HG02642 (cell line): ENCODE results near the gene PCNX4.
"Not testable (repeated sequence)": the region's sequence is repeated elsewhere in the genome, so short reads cannot be mapped to it uniquely, and the experiment has no call there.

Source experiments
- ATAC-seq: cut with Tn5 transposase; IDR thresholded peaks from one replicate; pipeline ENCODE4 v1.9.1; 2021; ENCODE audit warnings: mild to moderate bottlenecking; ENCODE audit not compliant: unreplicated experiment, poor library complexity

PCNX4 gene

DNA sequence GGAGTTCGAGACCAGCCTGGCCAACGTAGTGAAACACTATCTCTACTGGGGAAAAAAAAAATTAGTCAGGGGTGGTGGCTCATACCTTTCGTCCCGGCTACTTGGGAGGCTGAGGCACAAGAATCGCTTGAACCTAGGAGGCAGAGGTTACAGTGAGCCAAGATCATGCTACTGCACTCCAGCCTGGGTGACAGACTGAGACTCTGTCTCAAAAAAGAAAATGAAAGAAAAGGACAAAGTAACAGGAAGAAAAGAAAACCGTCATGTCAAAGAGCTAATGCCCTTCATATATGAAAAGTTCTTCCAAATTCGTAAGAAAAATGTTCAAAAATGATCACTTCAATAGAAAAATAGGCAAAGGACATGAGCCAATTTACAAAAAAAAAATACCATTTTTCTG is 8.1 kb downstream of the PCNX4 start:
- not testable (repeated sequence) for ATAC-seq

DNA sequence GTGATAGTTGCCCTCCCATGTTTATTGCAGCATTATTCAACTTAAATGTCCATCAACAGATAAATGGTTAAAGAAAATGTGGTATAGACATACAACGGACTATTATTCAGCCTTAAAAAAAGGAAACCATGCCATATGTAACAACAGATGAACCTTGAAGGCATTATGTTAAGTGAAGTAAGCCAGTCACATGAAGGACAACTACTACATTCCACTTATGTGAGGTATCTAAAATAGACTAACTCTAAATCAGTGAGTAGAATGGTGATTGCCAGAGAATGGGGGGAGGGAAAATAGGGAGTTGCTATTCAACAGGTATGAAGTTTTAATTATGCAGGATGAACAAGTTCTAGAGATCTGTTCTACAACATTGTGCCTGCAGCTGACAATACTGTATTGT is 10.1 kb downstream of the PCNX4 start:
- no peak for ATAC-seq

- ATAC-seq: no peak
Observed at GRCh38 chr14:60102389-60102788, 10.7 kb downstream of the PCNX4 start.

DNA sequence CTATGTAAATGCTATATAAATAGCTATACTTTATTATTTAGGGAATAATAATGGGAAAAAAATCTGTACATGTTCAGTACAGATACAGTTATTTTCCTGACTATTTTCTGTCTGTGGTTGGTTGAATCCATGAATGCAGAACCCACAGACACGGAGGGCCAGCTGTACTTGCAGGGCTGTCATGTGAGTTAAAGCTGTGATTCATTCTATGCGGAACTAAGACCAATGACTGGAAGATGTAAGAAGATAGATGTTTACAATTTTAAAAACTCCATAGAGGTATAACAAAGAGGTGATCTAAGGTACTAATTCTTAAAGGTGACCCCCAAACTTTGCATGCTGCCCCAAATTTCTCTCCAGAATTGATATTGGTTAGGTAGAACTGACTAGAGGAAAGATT is 14.6 kb downstream of the PCNX4 start:
- ATAC-seq: no peak

GRCh38 chr14:60107477-60107876 is 15.8 kb downstream of the PCNX4 start:
- no peak for ATAC-seq

- no peak for ATAC-seq
Observed at GRCh38 chr14:60111732-60112131, 20.0 kb downstream of the PCNX4 start.

DNA sequence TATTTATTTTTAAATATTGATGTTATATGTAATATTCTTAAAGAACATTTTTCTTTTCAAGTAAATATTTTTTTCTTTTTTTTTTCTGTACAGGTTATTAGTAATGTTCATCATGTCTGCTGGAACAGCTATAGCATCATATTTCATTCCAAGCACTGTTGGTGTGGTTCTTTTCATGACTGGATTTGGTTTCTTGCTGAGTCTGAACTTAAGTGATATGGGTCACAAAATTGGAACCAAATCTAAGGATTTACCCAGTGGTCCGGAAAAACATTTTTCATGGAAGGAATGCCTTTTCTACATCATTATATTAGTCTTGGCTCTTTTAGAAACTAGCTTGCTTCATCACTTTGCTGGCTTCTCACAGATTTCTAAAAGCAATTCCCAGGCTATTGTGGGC is 23.2 kb downstream of the PCNX4 start:
- no peak for ATAC-seq

DNA sequence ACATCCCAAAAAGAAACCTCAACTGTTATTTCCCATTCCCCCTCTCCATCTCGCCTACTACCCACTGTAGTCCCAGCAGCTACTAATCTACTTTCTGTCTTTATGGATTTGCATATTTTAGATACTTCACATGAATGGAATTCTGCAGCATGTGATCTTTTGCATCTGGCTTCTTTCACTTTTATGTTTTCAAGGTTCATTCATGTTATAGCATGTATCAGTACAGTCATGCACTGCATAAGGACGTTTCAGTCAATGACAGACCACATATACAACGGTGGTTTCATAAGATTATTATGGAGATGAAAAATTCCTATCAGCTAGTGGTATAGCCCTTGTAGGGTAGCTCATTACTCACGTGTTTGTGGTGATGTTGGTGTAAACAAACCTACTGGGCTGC is 24.5 kb downstream of the PCNX4 start:
- ATAC-seq: no peak

DNA sequence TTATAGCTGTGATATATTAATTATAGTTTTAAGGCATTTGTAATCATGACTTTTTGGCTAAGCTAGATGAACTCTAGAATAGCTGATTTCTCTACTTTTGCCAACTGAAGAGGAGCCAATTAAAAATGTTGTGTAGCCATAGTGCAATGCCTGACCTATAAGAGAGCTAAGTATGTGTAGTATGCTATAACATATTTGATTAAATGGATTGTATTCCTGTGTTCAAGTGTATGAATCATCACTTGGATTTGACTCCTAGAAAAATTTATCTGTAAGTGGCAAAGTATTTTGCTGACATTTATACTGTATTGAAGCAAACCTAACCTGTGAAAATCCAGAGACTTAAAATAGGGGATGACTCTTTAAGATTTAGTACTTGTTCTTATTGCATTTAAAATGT is 34.2 kb downstream of the PCNX4 start:
- no peak for ATAC-seq

DNA sequence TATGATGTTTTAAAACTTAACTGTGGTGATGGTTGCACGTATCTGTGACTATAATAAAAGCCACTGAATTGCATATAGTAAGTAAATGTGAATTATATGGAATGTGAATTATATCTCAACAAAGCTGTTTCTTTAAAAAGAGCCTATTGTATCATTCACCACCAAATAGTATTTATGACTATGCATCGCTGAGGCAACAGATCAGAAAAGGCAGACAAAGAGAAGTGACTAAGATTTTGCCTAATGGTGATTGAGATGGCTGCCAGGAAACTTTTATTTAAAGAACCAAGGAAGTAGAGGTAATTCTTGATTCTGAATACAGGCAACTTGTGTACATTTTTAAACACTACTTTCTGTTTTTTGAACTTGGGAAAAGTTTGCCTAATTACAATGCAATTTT is 41.8 kb downstream of the PCNX4 start:
- ATAC-seq: no peak

- no peak for ATAC-seq
Observed at GRCh38 chr14:60134702-60135101, 43.0 kb downstream of the PCNX4 start.

- ATAC-seq: peak; percentile 90
Observed at GRCh38 chr14:60151715-60152114, 60.0 kb downstream of the PCNX4 start.

- ATAC-seq: no peak
Observed at GRCh38 chr14:60153991-60154390, 62.3 kb downstream of the PCNX4 start.

- ATAC-seq: no peak
Observed at GRCh38 chr14:60154671-60155070, 62.9 kb downstream of the PCNX4 start.

- no peak for ATAC-seq
Observed at GRCh38 chr14:60160422-60160821, 68.7 kb downstream of the PCNX4 start.

DNA sequence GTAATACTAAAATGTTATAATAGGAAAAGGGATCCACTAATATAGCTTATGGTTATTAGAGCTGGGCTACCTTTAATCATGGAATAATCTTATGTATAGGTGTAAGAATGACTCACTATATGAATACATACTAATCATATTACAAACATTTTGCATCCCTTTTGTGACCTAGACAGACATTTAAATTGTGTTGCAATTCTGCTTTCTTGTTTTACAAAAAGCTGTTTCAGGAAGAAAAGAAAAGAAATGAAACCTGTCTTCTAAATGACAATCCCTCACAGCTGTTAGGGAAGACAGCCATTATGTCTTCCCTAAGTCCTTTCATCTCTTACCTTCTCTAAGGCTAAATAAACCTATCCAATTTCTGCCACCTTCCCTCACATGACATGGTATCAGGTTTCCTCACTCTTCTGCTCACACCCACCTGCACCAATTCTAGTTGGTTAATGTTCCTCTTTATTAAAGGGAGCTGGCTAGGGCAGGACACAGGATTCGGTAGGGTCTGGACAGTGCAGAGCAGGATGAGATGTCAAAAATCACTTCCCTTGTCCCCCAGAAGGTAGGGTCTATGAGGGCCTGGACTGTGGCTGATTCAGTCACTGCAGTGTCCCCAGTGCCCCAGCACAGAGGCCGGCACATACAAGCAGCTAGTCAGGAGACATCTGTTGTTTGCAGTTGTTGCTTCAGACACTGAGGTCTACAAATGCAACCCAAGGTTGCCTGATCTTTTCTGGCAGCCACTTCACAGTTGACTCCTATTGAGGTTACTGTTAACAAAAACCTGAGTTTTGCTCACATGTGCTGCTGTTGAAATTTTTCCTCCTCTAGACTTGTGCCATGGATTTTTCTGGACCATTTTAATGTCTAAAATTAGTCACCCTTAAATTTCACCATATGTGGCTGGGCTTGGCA is 69.7 kb downstream of the PCNX4 start:
- ATAC-seq: no peak

GRCh38 chr14:60163693-60164092 is 72.0 kb downstream of the PCNX4 start:
- ATAC-seq: no peak

GRCh38 chr14:60164404-60164711 is 72.6 kb downstream of the PCNX4 start:
- ATAC-seq: no peak

GRCh38 chr14:60164712-60165546 is 73.2 kb downstream of the PCNX4 start, which contains the start of gene DHRS7:
TSS of gene DHRS7 (minus strand) at chr14:60165398. CDS start at chr14:60165309, 89 bp downstream.
- ATAC-seq: peak; percentile 91

DNA sequence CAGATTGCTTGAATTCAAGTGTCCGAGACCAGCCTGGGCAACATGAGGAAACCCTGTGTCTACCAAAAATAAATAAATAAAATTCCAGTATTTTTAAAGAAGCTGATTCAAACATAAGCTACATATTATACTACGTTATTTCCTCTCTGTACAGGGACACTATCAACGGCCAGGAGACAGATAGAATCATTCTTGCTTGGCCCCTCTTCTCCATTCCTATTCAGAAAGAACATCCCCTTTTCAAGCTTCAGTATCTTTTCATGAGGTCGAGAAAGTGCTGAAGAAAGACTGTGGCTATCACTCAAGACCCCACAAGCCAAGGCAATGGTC is 73.8 kb downstream of the PCNX4 start:
- peak; percentile 14 for ATAC-seq

- no peak for ATAC-seq
Observed at GRCh38 chr14:60166142-60166541, 74.4 kb downstream of the PCNX4 start.

GRCh38 chr14:60169722-60170121 is 78.0 kb downstream of the PCNX4 start:
- ATAC-seq: no peak
